Mucosa of descending colon (tissue), 3 donors: Measurements from ENCODE around the gene SUGP1. TPM values are rescaled to one million over a fixed set of nuclear protein-coding genes. Genes with fewer than 3 reads are reported as not detected.
A peak's percentile ranks its signal among the peaks of the same experiment; 100 is the strongest.

Experiments used
- ATAC-seq: fragments of 200-7000 bp; cut with Tn5 transposase; one replicate; pipeline ENCODE4 v1.9.1; 2020; ENCODE audit warnings: mild to moderate bottlenecking, moderate library complexity
- DNase-seq, 3 donors: peaks; one replicate each; pipeline ENCODE4 v3.0.0-alpha.2; 2020
- H3K36me3 ChIP-seq: fragments of 200-600 bp; one replicate; pipeline ENCODE4 v1.8.0; 2021; ENCODE audit warnings: low read depth, mild to moderate bottlenecking
- H3K4me1 ChIP-seq: fragments of 200-600 bp; one replicate; pipeline ENCODE4 v1.8.0; 2021; ENCODE audit warnings: low read depth, mild to moderate bottlenecking
- H3K4me3 ChIP-seq: fragments of 200-600 bp; one replicate; pipeline ENCODE4 v1.8.0; 2021; ENCODE audit warnings: mild to moderate bottlenecking
- H3K9me3 ChIP-seq: fragments of 200-600 bp; one replicate; pipeline ENCODE4 v1.8.0; 2021; ENCODE audit warnings: mild to moderate bottlenecking
- intact Hi-C, 2 donors: fragments of 100-400 bp; cut with DNase I in 1 of 2; cut with micrococcal nuclease in 1 of 2; formaldehyde crosslinking; loops; one replicate each; pipeline versions ENCODE4 v1.11.0 to v1.11.1; 2022; cut with DNase I, micrococcal nuclease
- total RNA-seq, 3 donors: library from RNA; stranded (reverse); fragmentation: NEBNext Ultra II Directional in 2 of 3; extraction: Animal tissue kit (Norgen Biotek cat#: 25700) in 2 of 3; gene quantifications; one replicate each; pipeline versions ENCODE4 v1.2.1 to v1.2.4, GENCODE V29; 2021 to 2023
- TF ChIP-seq, protein P1 (sequence below): fragments of 200-600 bp; IDR thresholded peaks from one replicate; pipeline ENCODE4 v1.8.0; 2022; ENCODE audit warnings: antibody characterized with exemption, mild to moderate bottlenecking
- donor health status: DM: no; HTN: no; CAD: no; lungs with moderate emphysema.
- donor health status: DM: no; HTN: no; CAD: no.
- donor health status: DM: no; HTN: yes; CAD: no.

The SUGP1 gene
- total RNA-seq, 3 donors from 2014 or later: 41.0 to 46.7 (median 45.9) TPM

DNA sequence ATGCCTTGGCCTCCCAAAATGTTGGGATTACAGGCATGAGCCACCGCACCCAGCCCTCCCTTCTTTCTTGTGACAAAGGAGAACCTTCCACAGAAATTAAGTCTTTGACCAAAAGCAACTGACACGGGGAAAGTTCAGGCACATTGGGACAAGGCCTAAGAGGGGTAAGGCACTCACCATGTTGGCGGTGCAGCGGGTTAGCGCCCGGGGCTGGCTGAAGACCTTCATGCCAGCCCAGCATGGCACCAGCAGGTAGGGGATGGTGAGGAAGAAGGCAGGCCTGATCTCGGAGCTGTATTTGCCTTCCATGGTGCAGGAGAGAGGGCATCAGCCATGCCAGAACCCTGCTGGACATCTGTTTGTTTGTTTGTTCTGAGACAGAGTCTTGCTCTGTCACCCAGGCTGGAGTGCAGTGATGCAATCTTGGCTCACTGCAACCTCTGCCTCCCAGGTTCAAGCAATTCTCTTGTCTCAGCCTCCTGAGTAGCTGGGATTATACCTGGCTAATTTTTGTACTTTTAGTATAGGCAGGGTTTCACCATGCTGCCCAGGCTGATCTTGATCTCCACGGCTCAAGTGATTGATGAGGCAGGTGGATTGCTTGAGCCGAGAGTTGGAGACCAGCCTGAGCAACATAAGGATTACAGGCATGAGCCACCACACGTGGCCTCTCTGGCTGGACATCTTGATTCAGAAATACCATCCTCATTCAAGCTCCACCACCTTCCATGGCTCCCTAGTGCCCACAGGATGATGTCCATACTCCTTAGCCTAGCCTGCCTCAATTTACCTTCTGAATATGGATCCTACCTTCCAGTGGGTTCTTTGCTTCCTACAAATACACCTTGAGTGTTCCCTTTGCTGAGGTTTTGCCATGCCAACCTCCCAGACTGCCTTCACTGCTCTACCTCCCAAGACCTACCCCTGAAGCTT, 51.6 kb downstream of the SUGP1 start:
- H3K36me3 ChIP-seq: no peaks in the 10 kb centered on the region
- no peak for ATAC-seq
- DNase-seq: no peak
- TF ChIP-seq, protein P1, sequence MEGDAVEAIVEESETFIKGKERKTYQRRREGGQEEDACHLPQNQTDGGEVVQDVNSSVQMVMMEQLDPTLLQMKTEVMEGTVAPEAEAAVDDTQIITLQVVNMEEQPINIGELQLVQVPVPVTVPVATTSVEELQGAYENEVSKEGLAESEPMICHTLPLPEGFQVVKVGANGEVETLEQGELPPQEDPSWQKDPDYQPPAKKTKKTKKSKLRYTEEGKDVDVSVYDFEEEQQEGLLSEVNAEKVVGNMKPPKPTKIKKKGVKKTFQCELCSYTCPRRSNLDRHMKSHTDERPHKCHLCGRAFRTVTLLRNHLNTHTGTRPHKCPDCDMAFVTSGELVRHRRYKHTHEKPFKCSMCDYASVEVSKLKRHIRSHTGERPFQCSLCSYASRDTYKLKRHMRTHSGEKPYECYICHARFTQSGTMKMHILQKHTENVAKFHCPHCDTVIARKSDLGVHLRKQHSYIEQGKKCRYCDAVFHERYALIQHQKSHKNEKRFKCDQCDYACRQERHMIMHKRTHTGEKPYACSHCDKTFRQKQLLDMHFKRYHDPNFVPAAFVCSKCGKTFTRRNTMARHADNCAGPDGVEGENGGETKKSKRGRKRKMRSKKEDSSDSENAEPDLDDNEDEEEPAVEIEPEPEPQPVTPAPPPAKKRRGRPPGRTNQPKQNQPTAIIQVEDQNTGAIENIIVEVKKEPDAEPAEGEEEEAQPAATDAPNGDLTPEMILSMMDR: no peak
- no peaks in the 10 kb centered on the region for H3K4me1 ChIP-seq
- intact Hi-C loops: no loop called here
- no peak overlapping the region for H3K4me3 ChIP-seq
- H3K9me3 ChIP-seq: no peaks in the 10 kb centered on the region

DNA sequence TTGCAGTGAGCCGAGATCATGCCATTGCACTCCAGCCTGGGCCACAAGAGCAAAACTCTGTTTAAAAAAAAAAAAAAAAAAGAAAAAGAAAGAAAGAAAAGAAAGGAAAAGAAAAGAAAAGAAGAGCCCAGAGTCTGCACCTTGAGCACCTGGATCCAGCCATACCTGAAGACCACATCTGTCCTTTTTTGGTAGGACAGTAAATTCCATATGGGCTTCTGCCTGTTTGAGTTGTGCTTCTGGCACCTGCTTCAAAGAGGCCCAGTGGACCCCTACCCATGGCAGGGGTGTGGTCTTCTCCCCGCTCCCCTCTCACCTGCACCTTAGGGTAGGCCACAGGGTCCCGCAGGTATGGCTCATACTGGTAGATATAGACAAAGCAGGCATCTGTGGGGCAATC, 53.0 kb downstream of the SUGP1 start:
- Histone ChIP-seq H3K9me3 (no peaks in the 10 kb centered on the region), H3K36me3 (no peaks in the 10 kb centered on the region), H3K4me3 (no peak overlapping the region), H3K4me1 (no peaks in the 10 kb centered on the region)
- no peak for DNase-seq
- ATAC-seq: no peak
- intact Hi-C loops: no loop called here
- TF ChIP-seq, protein P1: no peak

DNA sequence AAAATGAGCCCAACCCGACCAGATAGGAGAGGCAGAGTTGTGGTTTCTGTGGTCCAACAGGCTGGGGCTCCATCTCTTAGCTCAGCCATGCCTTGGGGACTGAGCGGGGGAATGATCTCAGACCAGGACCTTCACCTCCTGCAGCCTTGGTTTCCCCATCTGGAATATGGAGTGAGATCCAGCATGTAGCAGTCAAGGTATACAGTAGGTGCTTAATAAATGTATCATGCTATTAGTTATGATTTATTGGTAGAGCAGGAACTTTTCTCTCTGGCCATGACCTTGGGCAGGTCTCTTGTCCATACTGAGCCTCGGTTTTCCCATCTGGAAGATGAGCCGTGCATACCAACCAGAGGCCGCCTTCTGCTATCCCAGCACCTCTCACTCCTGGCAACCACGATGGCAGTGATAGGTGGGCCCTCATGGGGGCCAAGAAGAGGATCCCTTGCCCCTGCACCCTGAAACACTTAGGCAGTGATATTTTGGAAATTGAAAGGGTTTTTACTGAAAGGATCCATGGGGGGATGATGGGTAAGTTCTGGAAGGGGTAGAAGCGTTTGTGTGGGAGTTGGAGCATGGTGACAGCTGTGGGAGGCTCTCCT, 56.3 kb downstream of the SUGP1 start:
- Histone ChIP-seq H3K9me3 (no peaks in the 10 kb centered on the region), H3K4me3 (no peak overlapping the region), H3K4me1 (no peaks in the 10 kb centered on the region), H3K36me3 (no peaks in the 10 kb centered on the region)
- ATAC-seq (no peak), DNase-seq (no peak)
- intact Hi-C loops: no loop called here
- TF ChIP-seq, protein P1: no peak

- TF ChIP-seq, protein P1: no peak
- no peaks in the 10 kb centered on the region for H3K9me3 ChIP-seq
- ATAC-seq (no peak), DNase-seq (no peak)
- H3K36me3 ChIP-seq: no peaks in the 10 kb centered on the region
- no peak overlapping the region for H3K4me3 ChIP-seq
- no peaks in the 10 kb centered on the region for H3K4me1 ChIP-seq
- intact Hi-C loops: no loop called here
These were observed 57.9 kb downstream of the SUGP1 start for GRCh38 chr19:19262190-19263057.

DNA sequence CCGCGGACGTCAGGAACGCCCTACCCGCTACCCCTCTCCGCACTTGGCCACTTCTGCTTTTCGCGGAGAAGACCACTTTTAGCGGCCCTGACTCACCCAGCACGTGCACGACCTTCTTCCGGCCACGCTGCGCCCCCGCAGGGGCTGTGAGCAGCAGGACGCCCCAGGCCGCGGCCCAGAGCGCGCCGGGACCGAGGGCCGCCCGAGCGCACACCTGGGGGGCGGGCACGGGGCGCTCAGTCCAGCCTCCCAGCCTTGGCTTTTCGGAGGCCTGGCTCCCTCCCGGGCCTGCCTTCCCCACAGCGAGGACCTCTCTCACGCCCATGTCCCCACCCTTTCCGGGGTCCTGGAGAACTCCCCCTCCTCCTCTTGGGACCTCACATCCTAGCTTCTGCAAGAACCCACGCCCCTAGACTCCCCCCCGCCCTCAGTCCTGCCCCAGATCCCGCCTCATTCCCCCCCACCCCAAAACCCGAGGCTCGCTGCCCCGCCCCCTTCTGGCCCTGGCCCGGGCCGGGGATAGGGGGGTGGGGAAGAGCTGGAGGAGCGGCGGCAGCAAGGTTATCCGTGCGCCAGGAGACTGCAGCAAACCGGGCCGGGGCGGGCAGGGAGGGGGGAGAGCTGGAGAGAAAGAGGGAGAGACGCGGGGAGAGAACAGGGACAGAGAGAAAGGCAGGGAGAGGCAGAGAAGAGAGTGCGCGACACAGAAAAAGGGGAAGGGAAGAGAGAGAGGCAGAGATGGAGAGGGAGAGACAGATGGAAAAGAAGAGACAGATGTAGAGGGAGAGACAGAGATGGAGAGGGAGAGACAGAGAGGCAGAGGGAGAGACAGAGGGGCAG, 58.7 kb downstream of the SUGP1 start:
- no peaks in the 10 kb centered on the region for H3K4me1 ChIP-seq
- no peaks in the 10 kb centered on the region for H3K36me3 ChIP-seq
- ATAC-seq (peak; percentile 10), DNase-seq (no peak)
- intact Hi-C loops: no loop called here
- H3K4me3 ChIP-seq: no peak overlapping the region
- TF ChIP-seq, protein P1: no peak
- H3K9me3 ChIP-seq: no peaks in the 10 kb centered on the region
